T-cell (primary cell): ENCODE data around the gene ROMO1. TPM values are rescaled to one million over a fixed set of nuclear protein-coding genes. Genes with fewer than 3 reads are reported as not detected.

ENCODE experiments used
- ATAC-seq, 4 experiments: fragments of 200-7000 bp in 3 of 4; fragments of 150-1000 bp in 1 of 4; cut with Tn5 transposase; replicated peaks in 1 of 4; 1 replicate in 3 of 4; 2 replicates in 1 of 4; pipeline ENCODE4 v1.10.0; 2021; ENCODE audit warnings: moderate library complexity in 3 of 4, mild to moderate bottlenecking in 2 of 4, moderate number of reproducible peaks in 1 of 4
- CTCF ChIA-PET, 2 donors: fragments of 300-600 bp; sonication (Branson Sonifier 250); formaldehyde crosslinking; loops; one replicate each; lab custom pipeline; 2022; ENCODE audit warnings: antibody characterized with exemption in 2 of 2; lab: Charles Lee
- POLR2A ChIA-PET, 2 donors: fragments of 300-600 bp; sonication (Branson Sonifier 250); formaldehyde crosslinking; loops; one replicate each; lab custom pipeline; 2022; ENCODE audit warnings: antibody characterized with exemption in 2 of 2; lab: Charles Lee
- DNase-seq, 35 experiments: peaks; one replicate each; pipeline versions ENCODE4 v3.0.0 to v3.0.0-alpha.2; 2013 to 2023
- H3K27ac ChIP-seq: one replicate; pipeline ENCODE4 v1.5.1; 2013; ENCODE audit warnings: low read length
- H3K27me3 ChIP-seq, 2 experiments: replicated peaks in 1 of 2; 1 replicate in 1 of 2; 2 replicates in 1 of 2; pipeline versions ENCODE4 v1.6.1 to v1.7.0; 2013; ENCODE audit warnings: low read length in 1 of 2, mixed read lengths in 1 of 2; ENCODE audit not compliant: control insufficient read depth in 2 of 2, insufficient read depth in 2 of 2; ENCODE audit errors: extremely low read depth in 1 of 2
- H3K36me3 ChIP-seq, 2 donors: 1 replicate in 1 of 2; 2 replicates in 1 of 2; pipeline versions ENCODE4 v1.6.1 to v1.7.0; 2013; ENCODE audit warnings: low read length in 1 of 2; ENCODE audit not compliant: control insufficient read depth in 2 of 2, insufficient read depth in 1 of 2; ENCODE audit errors: extremely low read depth in 1 of 2
- H3K4me1 ChIP-seq, 2 experiments: 1 replicate in 1 of 2; 2 replicates in 1 of 2; pipeline versions ENCODE4 v1.6.1 to v1.7.0; 2013; ENCODE audit warnings: low read length in 2 of 2, mixed read lengths in 1 of 2; ENCODE audit not compliant: insufficient read depth in 2 of 2, control insufficient read depth in 1 of 2; ENCODE audit errors: extremely low read depth in 1 of 2
- H3K4me3 ChIP-seq, 2 donors: 1 replicate in 1 of 2; 2 replicates in 1 of 2; pipeline versions ENCODE4 v1.5.1 to v1.7.0; 2013; ENCODE audit warnings: mild to moderate bottlenecking in 2 of 2, low read length in 1 of 2, moderate library complexity in 1 of 2; ENCODE audit not compliant: control insufficient read depth in 1 of 2; ENCODE audit errors: extremely low read depth in 1 of 2
- H3K9me3 ChIP-seq: 2 replicates; pipeline ENCODE4 v1.7.0; 2013
- H3K27ac Mint-ChIP-seq, 2 donors: one replicate each; pipeline ENCODE4 v1.8.0; 2020 to 2021; ENCODE audit warnings: mild to moderate bottlenecking in 2 of 2, mixed read lengths in 2 of 2
- H3K27me3 Mint-ChIP-seq, 2 donors: one replicate each; pipeline ENCODE4 v1.8.0; 2021 to 2022; ENCODE audit warnings: mixed read lengths in 2 of 2
- H3K36me3 Mint-ChIP-seq: one replicate; pipeline ENCODE4 v1.8.0; 2021; ENCODE audit warnings: mixed read lengths
- H3K4me1 Mint-ChIP-seq, 3 donors: one replicate each; pipeline ENCODE4 v1.8.0; 2020 to 2022; ENCODE audit warnings: mixed read lengths in 3 of 3, mild to moderate bottlenecking in 1 of 3
- H3K4me3 Mint-ChIP-seq, 3 donors: one replicate each; pipeline ENCODE4 v1.8.0; 2020 to 2022; ENCODE audit warnings: mild to moderate bottlenecking in 3 of 3, mixed read lengths in 3 of 3, moderate library complexity in 3 of 3
- H3K9me3 Mint-ChIP-seq, 3 donors: one replicate each; pipeline ENCODE4 v1.8.0; 2020 to 2022; ENCODE audit warnings: mixed read lengths in 3 of 3
- WGBS: methylation state at CpG from one replicate; pipeline ENCODE4 v1.1.5; 2013; ENCODE audit warnings: missing lambda C conversion rate; ENCODE audit not compliant: insufficient coverage; 5-methylcytosine and 5-hydroxymethylcytosine counted together
- total RNA-seq, 35 experiments: library from RNA in 6 of 35; stranded (reverse) in 6 of 35; fragments of 120-200 nt in 1 of 35; gene quantifications; one replicate each; pipeline versions ENCODE4 v1.2.1 to v1.2.4 and lab custom pipeline; 2013 to 2026

ROMO1 gene
- total RNA-seq, 5 donors from 2014 or later (not counting 1 experiment from before 2014, with no cell fraction given): 38.4 to 79.7 (median 62.5) TPM

- Histone ChIP-seq H3K4me1 (peaks cover 10 to 35% of the 10 kb centered on the region in 2 experiments), H3K27ac (no peak overlapping the region), H3K36me3 (peaks cover 9 to 53% of the 10 kb centered on the region in 2 donors), H3K9me3 (no peaks in the 10 kb centered on the region), H3K27me3 (no peaks in the 10 kb centered on the region), H3K4me3 (no peak overlapping the region)
- Mint-ChIP-seq H3K36me3 (peaks cover 18% of the 10 kb centered on the region), H3K27me3 (no peaks in the 10 kb centered on the region), H3K4me3 (no peak overlapping the region), H3K9me3 (no peaks in the 10 kb centered on the region), H3K4me1 (peaks cover 46 to 57% (median 56%) of the 10 kb centered on the region in 3 donors), H3K27ac (no peak overlapping the region)
- 100% methylated on average over 1 of the region's 4 CpGs for WGBS
- ATAC-seq (no peak), DNase-seq (no peak)
- ChIA-PET POLR2A (interaction anchor here in 1 of 2 donors (0.6 kb wide), 1 partner anchor 26 kb away, joined by 5 read pairs; no protein-coding TSS in a partner anchor), CTCF (interaction anchor here in 1 of 2 donors (2.4 kb wide), 1 partner anchor 35 kb away, joined by 7 read pairs; no protein-coding TSS in a partner anchor)
These were observed 45.3 kb upstream of the ROMO1 start for GRCh38 chr20:35653893-35654292.

DNA sequence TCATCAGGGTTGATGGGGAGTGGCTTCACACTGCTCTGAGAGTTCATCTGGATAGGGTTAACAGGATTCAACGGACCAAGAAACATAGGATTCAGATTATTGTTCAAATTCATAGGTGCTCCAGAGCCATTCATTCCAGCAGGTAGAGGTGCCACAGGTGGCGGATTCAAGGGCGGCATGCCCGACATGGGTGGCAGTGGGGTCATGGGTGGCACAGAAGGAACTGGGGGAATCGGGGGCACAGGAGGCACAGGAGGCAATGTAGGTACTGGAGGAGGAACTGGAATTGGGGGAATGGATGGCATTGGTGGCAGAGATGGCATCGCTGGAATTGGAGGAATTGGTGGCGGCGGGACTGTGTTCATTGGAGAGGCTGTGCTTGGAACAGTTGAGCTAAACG lies 44.8 kb upstream of the ROMO1 start:
- Mint-ChIP-seq H3K4me3 (no peak overlapping the region), H3K27ac (no peak overlapping the region), H3K4me1 (peaks cover 49 to 57% (median 56%) of the 10 kb centered on the region in 3 donors), H3K27me3 (no peaks in the 10 kb centered on the region), H3K9me3 (no peaks in the 10 kb centered on the region), H3K36me3 (peaks cover 18% of the 10 kb centered on the region)
- no peak for ATAC-seq
- Histone ChIP-seq H3K27ac (no peak overlapping the region), H3K36me3 (peaks cover 9 to 53% of the 10 kb centered on the region in 2 donors), H3K9me3 (no peaks in the 10 kb centered on the region), H3K27me3 (no peaks in the 10 kb centered on the region), H3K4me1 (peaks cover 15 to 35% of the 10 kb centered on the region in 2 experiments), H3K4me3 (no peak overlapping the region)
- DNase-seq: no peak
- WGBS: 96% methylated on average over 9 of the region's 9 CpGs
- ChIA-PET CTCF (interaction anchor here in 1 of 2 donors (2.4 kb wide), 1 partner anchor 35 kb away, joined by 7 read pairs; no protein-coding TSS in a partner anchor), POLR2A (no interaction called here)

- Mint-ChIP-seq H3K36me3 (peaks cover 6% of the 10 kb centered on the region), H3K27me3 (no peaks in the 10 kb centered on the region), H3K4me3 (peak overlapping the region; percentile 14 to 93 (median 56)), H3K4me1 (peaks cover 56 to 60% (median 59%) of the 10 kb centered on the region in 3 donors), H3K9me3 (no peaks in the 10 kb centered on the region), H3K27ac (peak overlapping the region; percentile 20 to 24)
- Histone ChIP-seq H3K9me3 (no peaks in the 10 kb centered on the region), H3K36me3 (peaks cover 9 to 38% of the 10 kb centered on the region in 2 donors), H3K27me3 (no peaks in the 10 kb centered on the region), H3K4me3 (no peak overlapping the region), H3K27ac (peak overlapping the region; percentile 31), H3K4me1 (peaks cover 40 to 45% of the 10 kb centered on the region in 2 experiments)
- peak in 1 of 4 experiments; percentile 45 for ATAC-seq
- POLR2A ChIA-PET: interaction anchor here (0.5 to 0.7 kb wide), 4 partner anchors 8 to 153 kb away, joined by 3 read pairs; partner anchors contain the start of gene RBM39 (in 1 of the 2)
- CTCF ChIA-PET: no interaction called here
- WGBS: 0% methylated on average over 1 of the region's 1 CpG
- peak in 1 of 35 experiments; percentile 23 for DNase-seq
These were observed 41.9 kb upstream of the ROMO1 start for GRCh38 chr20:35657271-35657670.

- Histone ChIP-seq H3K4me3 (no peak overlapping the region), H3K4me1 (peaks cover 48 to 52% of the 10 kb centered on the region in 2 experiments), H3K27ac (peak overlapping the region; percentile 100), H3K36me3 (peaks cover 0 to 8% of the 10 kb centered on the region in 2 donors), H3K9me3 (no peaks in the 10 kb centered on the region), H3K27me3 (no peaks in the 10 kb centered on the region)
- POLR2A ChIA-PET: interaction anchor here in 1 of 2 donors (0.5 to 0.8 kb wide), 4 partner anchors 8 to 134 kb away, joined by 4 to 11 read pairs (median 5); no protein-coding TSS in a partner anchor
- H3K27me3 Mint-ChIP-seq: no peaks in the 10 kb centered on the region
- DNase-seq (no peak), ATAC-seq (no peak)
- H3K36me3 Mint-ChIP-seq: peaks cover 4% of the 10 kb centered on the region
- H3K4me3 Mint-ChIP-seq: peak overlapping the region; percentile 92 to 95 (median 93)
- 80% methylated on average over 2 of the region's 10 CpGs for WGBS
- H3K4me1 Mint-ChIP-seq: peaks cover 76 to 80% (median 79%) of the 10 kb centered on the region in 3 donors
- no peaks in the 10 kb centered on the region for H3K9me3 Mint-ChIP-seq
- H3K27ac Mint-ChIP-seq: peak overlapping the region; percentile 99
- CTCF ChIA-PET: interaction anchor here in 1 of 2 donors (1.2 kb wide), 1 partner anchor 45 kb away, joined by 4 read pairs; the partner anchor contains the start of gene SPAG4
These were observed 38.9 kb upstream of the ROMO1 start for GRCh38 chr20:35660122-35660937.

DNA sequence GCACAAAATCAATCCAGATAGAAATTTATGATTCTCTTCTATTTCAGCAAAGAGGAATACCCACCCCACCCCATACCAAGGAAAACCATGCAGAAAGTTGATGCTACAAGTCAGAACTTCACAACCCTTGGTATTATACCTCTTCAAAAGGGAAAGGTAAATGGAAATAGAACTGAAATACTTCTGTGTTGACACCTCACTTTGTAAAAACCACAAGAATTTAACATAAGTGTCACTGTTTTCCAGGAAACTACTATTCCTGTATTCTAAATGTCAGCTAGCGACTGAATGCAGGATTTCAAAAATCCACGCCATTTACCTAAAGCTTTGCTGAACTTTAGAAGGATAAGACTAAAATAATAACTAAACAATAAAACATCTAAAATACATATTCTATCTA lies 38.2 kb upstream of the ROMO1 start:
- CTCF ChIA-PET: interaction anchor here in 1 of 2 donors (0.6 to 1.2 kb wide), 2 partner anchors 41 to 45 kb away, joined by 3 to 4 read pairs; partner anchors contain the start of gene SPAG4
- no peak for ATAC-seq
- POLR2A ChIA-PET: interaction anchor here in 1 of 2 donors (0.6 kb wide), 1 partner anchor 56 kb away, joined by 6 read pairs; no protein-coding TSS in a partner anchor
- H3K4me3 ChIP-seq: no peak overlapping the region
- peaks cover 48 to 52% of the 10 kb centered on the region in 2 experiments for H3K4me1 ChIP-seq
- H3K27me3 Mint-ChIP-seq: no peaks in the 10 kb centered on the region
- H3K9me3 Mint-ChIP-seq: no peaks in the 10 kb centered on the region
- no peaks in the 10 kb centered on the region for H3K27me3 ChIP-seq
- peak in 1 of 35 experiments; percentile 28 for DNase-seq
- H3K36me3 Mint-ChIP-seq: peaks cover 4% of the 10 kb centered on the region
- H3K27ac Mint-ChIP-seq: peak overlapping the region; percentile 99
- H3K9me3 ChIP-seq: no peaks in the 10 kb centered on the region
- H3K27ac ChIP-seq: peak overlapping the region; percentile 100
- peaks cover 76 to 78% (median 77%) of the 10 kb centered on the region in 3 donors for H3K4me1 Mint-ChIP-seq
- H3K4me3 Mint-ChIP-seq: peak overlapping the region; percentile 92 to 95 (median 93)
- WGBS: no CpG with 5 or more reads among the region's 2 CpGs
- peaks cover 0 to 6% of the 10 kb centered on the region in 2 donors for H3K36me3 ChIP-seq

- H3K4me1 ChIP-seq: peaks cover 43 to 52% of the 10 kb centered on the region in 2 experiments
- CTCF ChIA-PET: interaction anchor here in 1 of 2 donors (0.6 to 1.2 kb wide), 2 partner anchors 42 to 46 kb away, joined by 3 to 4 read pairs; partner anchors contain the start of gene SPAG4
- POLR2A ChIA-PET: no interaction called here
- H3K4me3 ChIP-seq: no peak overlapping the region
- H3K4me1 Mint-ChIP-seq: peaks cover 70 to 75% (median 73%) of the 10 kb centered on the region in 3 donors
- no peaks in the 10 kb centered on the region for H3K9me3 ChIP-seq
- H3K27ac ChIP-seq: peak overlapping the region; percentile 100
- peak overlapping the region; percentile 99 for H3K27ac Mint-ChIP-seq
- peak overlapping the region; percentile 92 to 95 (median 93) for H3K4me3 Mint-ChIP-seq
- H3K9me3 Mint-ChIP-seq: no peaks in the 10 kb centered on the region
- DNase-seq: no peak
- H3K36me3 Mint-ChIP-seq: peaks cover 4% of the 10 kb centered on the region
- no peak for ATAC-seq
- no peaks in the 10 kb centered on the region for H3K27me3 Mint-ChIP-seq
- H3K27me3 ChIP-seq: no peaks in the 10 kb centered on the region
- 31% methylated on average over 2 of the region's 3 CpGs for WGBS
- H3K36me3 ChIP-seq: no peaks in the 10 kb centered on the region
These were observed 37.3 kb upstream of the ROMO1 start for GRCh38 chr20:35661908-35662307.
